SU-DHL-6 (cell line): Measurements from ENCODE around the gene ERAP2.

Experiments
- EZH2phosphoT487 ChIP-seq: fragments of 200-600 bp; sonication (generic), shearing (Covaris generic); conservative IDR thresholded peaks from 2 replicates; pipeline ENCODE4 v1.6.1; 2018; ENCODE audit warnings: mild to moderate bottlenecking, antibody characterized with exemption, low read length, moderate library complexity, mixed read lengths
- TF ChIP-seq, protein P1 (sequence below): fragments of 200-600 bp; sonication (generic); IDR thresholded peaks from one replicate; pipeline ENCODE4 v1.5.1; 2017; ENCODE audit warnings: antibody characterized with exemption, mild to moderate bottlenecking, low read length, moderate library complexity; ENCODE audit not compliant: insufficient read depth, poor library complexity, severe bottlenecking

DNA sequence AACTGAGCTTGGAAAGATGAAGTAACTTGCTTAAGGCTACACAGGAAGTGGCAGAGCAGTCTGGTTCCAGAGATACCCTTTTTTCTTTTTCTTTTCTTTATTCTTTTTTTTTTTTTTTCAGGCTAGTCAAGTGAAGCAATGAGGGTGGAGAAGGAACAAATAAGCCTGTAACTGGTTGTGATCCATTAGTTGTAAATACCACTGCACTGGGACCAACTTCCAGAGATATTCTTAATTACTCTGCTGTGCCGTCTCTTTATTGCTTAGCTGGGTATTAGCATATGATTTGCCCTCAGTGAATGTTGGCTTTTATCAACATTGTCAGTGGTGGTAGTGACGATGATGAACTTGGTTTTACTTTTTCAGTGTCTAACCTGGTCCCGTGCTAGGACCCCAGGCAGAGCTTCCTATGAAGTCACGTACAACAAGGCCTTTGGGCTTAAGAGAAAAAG is 86.3 kb downstream of the ERAP2 start:
- TF ChIP-seq, protein P1, sequence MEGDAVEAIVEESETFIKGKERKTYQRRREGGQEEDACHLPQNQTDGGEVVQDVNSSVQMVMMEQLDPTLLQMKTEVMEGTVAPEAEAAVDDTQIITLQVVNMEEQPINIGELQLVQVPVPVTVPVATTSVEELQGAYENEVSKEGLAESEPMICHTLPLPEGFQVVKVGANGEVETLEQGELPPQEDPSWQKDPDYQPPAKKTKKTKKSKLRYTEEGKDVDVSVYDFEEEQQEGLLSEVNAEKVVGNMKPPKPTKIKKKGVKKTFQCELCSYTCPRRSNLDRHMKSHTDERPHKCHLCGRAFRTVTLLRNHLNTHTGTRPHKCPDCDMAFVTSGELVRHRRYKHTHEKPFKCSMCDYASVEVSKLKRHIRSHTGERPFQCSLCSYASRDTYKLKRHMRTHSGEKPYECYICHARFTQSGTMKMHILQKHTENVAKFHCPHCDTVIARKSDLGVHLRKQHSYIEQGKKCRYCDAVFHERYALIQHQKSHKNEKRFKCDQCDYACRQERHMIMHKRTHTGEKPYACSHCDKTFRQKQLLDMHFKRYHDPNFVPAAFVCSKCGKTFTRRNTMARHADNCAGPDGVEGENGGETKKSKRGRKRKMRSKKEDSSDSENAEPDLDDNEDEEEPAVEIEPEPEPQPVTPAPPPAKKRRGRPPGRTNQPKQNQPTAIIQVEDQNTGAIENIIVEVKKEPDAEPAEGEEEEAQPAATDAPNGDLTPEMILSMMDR: no peak
- TF ChIP-seq EZH2phosphoT487: no peak
